GM18511 (cell line): ENCODE data around the gene ANXA11.
A peak's percentile ranks its signal among the peaks of the same experiment; 100 is the strongest.
"Not testable (repeated sequence)": the region's sequence is repeated elsewhere in the genome, so short reads cannot be mapped to it uniquely, and the experiment has no call there.

Experiments used
- ATAC-seq: cut with Tn5 transposase; IDR thresholded peaks from one replicate; pipeline ENCODE4 v1.9.1; 2021; ENCODE audit warnings: mild to moderate bottlenecking, moderate library complexity; ENCODE audit not compliant: unreplicated experiment

Gene ANXA11

GRCh38 chr10:80205477-80206276, at the start of gene ANXA11:
Gene ANXA11 (minus strand): TSS chr10:80205537. CDS start chr10:80172861, 32,676 bp downstream.
- peak; percentile 80 for ATAC-seq

GRCh38 chr10:80254726-80255125, 49.4 kb upstream of the ANXA11 start:
- ATAC-seq = not testable (repeated sequence)

- ATAC-seq = peak; percentile 33
Measured at GRCh38 chr10:80253963-80254271, 48.6 kb upstream of the ANXA11 start.

- peak; percentile 88 for ATAC-seq
Measured at GRCh38 chr10:80253266-80253962, 48.1 kb upstream of the ANXA11 start.

- ATAC-seq = no peak
Measured at GRCh38 chr10:80252296-80252887, 47.1 kb upstream of the ANXA11 start.

GRCh38 chr10:80251703-80252280, 46.5 kb upstream of the ANXA11 start:
- not testable (repeated sequence) for ATAC-seq

GRCh38 chr10:80250399-80250798, 45.1 kb upstream of the ANXA11 start:
- not testable (repeated sequence) for ATAC-seq

GRCh38 chr10:80249906-80250305, 44.6 kb upstream of the ANXA11 start:
- not testable (repeated sequence) for ATAC-seq

- not testable (repeated sequence) for ATAC-seq
Measured at GRCh38 chr10:80247611-80248010, 42.3 kb upstream of the ANXA11 start.

GRCh38 chr10:80244371-80244770, 39.0 kb upstream of the ANXA11 start:
- not testable (repeated sequence) for ATAC-seq

GRCh38 chr10:80242341-80242740, 37.0 kb upstream of the ANXA11 start:
- ATAC-seq = not testable (repeated sequence)

GRCh38 chr10:80236457-80236856, 31.1 kb upstream of the ANXA11 start:
- not testable (repeated sequence) for ATAC-seq

- ATAC-seq = peak; percentile 100
Measured at GRCh38 chr10:80234331-80235235, 29.2 kb upstream of the ANXA11 start.

- not testable (repeated sequence) for ATAC-seq
Measured at GRCh38 chr10:80233871-80234270, 28.5 kb upstream of the ANXA11 start.

GRCh38 chr10:80226723-80227122, 21.4 kb upstream of the ANXA11 start:
- peak; percentile 87 for ATAC-seq

- not testable (repeated sequence) for ATAC-seq
Measured at GRCh38 chr10:80223031-80223419, 17.7 kb upstream of the ANXA11 start.

- peak; percentile 91 for ATAC-seq
Measured at GRCh38 chr10:80218878-80219277, 13.5 kb upstream of the ANXA11 start.

- not testable (repeated sequence) for ATAC-seq
Measured at GRCh38 chr10:80214368-80214982, 9.1 kb upstream of the ANXA11 start.

GRCh38 chr10:80212535-80213115, 7.3 kb upstream of the ANXA11 start:
- not testable (repeated sequence) for ATAC-seq

GRCh38 chr10:80211786-80212185, 6.4 kb upstream of the ANXA11 start:
- ATAC-seq = no peak
